GM19452 (cell line): ENCODE measurements around the gene TSC22D1.
"Not testable (repeated sequence)": the region's sequence is repeated elsewhere in the genome, so short reads cannot be mapped to it uniquely, and the experiment has no call there.

Source experiments
- ATAC-seq: cut with Tn5 transposase; IDR thresholded peaks from one replicate; pipeline ENCODE4 v1.9.1; 2021; ENCODE audit not compliant: unreplicated experiment

TSC22D1 gene

DNA sequence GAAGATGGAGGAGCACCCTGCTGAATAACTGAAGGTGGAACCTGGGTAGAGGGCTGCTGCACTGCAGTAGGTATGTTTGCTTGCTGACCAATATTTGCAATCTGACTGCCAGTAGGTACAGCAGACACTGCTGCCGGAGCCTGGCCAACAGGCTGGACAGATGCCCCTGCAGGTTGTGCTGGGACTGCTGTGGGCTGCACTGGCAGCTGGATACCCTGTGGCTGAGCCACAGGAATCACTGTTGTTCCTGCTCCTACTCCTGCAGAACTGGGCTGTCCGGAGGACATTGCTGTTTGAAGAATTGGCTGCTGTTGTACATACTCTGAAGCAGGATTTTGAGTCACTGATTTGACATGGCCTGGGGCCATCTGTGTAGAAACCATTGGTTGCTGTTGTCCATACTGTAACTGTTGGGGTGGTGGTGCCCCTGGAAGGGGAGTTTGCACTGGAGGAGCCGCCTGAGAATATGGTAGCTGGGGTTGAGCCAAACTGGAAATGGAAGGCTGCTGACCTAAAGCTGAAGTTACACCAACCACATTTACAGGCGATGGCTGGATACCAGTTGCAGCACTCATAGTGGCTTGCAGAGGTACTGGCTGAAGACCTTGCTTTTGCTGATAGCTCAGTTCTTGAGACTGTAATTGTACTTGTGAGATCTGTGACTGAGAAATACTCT is 2.2 kb downstream of the TSC22D1 start:
- ATAC-seq, result no peak

DNA sequence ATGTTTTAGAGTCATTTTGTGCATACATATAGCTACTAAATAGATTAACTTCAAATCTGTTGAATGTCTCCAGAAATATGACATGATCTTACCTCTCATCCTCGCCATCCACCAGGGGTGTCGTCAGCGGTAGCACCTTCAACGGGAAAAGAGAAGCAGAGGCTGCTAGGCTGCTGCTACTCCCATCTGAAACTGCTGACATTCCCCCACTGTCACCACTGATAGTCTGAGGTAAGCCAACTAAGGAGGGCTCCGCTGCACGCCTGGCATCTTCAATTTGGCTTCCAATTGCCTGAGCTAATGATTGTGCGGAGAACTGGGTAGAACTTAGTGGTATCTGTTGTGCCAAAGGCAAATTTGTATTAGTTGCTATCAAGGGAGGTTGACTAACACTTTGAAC is 3.1 kb downstream of the TSC22D1 start:
- ATAC-seq, result no peak

DNA sequence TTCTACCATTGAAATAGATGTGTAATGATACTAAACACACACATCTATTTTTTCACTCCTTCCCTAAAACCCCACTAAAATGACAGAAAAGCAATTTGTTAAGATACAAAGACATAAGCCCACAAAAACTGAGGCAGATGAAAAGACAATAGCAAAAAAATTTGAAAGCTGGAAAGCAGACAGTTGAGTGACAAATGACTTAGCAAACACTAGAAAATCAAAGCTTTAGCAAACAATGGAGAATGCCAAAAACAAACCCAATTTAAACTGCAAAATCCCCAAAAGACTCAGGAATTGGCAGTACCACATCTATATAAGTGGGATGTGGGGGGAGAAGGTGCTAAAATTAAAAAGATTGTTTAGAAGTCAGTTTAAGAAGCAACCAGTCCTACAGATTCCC is 9.5 kb downstream of the TSC22D1 start:
- ATAC-seq, result no peak

DNA sequence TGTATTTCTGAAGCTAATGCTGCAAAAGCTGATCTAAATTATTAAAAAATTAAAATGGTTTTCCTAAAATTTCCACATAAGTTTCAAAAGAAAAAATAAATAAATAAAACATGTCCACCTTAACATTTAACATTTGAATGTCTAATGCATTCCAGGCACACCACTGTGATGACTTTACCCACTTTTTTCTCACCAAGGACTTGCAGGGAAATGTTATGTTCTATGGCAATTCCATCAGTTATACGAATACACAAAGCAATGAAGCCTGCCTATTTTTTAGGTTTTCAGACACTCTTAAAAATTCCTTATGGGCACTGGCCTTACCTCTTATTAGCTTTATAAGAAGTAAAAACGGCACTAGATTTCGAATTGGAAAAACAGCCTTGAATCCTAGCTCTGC is 10.2 kb downstream of the TSC22D1 start:
- no peak for ATAC-seq

DNA sequence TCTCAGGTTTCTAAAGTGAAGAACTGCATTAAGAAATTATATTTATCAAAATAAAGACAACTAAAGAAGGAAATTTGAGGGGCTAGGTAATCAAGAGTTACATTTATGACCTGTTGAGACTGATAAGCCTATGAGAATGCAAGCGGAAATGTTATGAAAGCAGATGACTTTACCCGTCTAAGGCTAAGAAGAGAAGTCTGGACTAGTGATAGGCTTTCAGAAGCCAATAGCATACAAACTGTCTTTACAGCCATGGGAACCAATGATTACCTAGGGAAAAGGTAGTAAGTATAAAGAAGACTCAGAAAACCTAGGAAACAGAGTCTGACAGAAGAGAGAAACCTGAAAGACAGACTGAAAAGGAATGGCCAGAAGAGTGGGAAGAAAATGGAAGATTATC is 11.2 kb downstream of the TSC22D1 start:
- no peak for ATAC-seq

DNA sequence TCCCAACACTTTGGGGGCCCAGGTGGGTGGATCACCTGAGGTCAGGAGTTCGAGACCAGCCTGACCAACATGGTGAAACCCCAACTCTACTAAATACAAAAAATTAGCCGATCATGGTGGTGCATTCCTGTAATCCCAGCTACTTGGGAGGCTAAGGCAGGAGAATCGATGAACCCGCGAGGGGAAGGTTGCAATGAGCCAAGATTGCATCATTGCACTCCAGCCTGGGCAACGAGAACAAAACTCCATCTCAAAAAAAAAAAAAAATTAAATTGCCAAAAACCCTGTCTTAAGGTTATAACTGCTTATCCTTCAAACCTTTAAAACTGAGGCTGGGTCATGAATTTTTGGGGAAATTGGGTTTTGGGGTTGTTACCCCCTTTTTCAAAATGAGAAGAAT is 13.3 kb downstream of the TSC22D1 start:
- ATAC-seq, result not testable (repeated sequence)

DNA sequence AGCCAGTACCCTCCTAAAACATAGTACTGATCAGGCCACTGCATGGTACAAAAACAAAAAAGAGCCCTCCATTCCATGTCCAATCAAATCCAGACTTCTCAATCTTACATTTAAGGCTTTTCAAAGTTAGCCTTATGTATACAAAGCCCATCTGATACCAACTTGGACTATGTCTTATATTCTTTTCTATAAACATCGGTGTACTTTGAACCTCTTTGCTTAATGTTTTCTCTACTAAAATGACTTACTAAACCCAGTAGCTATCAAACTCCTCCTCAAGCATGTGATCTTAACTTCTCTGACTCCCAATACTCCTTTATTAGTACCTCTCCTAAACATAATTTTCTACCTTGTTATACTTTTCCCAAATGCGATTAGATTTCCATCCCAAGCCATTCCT is 14.8 kb downstream of the TSC22D1 start:
- ATAC-seq, result no peak

DNA sequence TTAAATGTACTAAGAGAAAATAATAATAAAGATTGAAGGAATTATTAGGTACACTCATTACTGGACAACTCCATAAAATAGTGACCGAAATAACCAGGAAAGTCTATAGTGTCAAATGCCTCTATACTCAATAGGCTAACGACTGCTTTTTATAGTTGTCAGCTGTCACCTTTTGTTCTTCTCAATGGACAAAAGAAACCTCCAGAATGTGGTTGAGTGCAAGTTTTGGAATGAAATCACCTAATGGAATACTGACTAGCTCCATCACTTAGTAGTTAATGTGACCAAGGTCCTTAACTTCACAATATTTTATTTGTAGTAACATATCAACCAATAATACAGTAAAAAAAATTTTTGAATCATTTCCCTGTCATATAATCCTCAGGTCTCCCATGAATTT is 18.1 kb downstream of the TSC22D1 start:
- no peak for ATAC-seq

DNA sequence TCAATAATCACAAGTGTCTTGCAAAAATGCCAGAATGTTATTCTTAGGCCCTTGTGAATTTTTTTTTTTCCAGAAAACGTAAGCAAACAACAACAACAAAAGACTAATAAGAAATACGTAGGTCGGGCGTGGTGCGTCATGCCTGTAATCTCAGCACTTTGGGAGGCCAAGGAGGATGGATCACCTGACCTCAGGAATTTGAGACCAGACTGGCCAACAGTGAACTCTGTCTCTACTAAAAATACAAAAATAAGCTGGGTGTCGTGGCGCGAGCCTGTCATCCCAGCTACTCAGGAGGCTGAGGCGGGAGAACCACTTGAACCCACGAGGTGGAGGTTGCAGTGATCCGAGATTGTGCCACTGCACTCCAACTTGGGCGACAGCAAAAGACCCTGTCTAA is 20.9 kb downstream of the TSC22D1 start:
- no peak for ATAC-seq

DNA sequence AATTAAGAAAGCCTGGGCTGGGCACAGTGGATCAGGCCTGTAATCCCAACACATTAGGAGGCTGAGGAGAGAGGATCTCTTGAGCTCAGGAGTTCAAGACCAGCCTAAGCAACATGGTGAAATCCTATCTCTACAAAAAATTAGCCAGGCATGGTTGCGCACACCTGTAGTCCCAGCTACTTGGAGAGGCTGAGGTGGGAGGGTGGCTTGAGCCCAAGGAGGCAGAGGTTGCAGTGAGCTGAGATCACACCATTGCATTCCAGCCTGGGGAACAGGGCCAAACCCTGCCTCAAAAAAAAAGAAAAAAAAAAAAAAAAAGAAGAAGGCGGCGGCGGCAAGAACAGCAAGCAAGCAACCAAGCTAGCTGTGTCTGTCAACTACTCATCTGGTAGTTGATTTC is 26.7 kb downstream of the TSC22D1 start:
- no peak for ATAC-seq

DNA sequence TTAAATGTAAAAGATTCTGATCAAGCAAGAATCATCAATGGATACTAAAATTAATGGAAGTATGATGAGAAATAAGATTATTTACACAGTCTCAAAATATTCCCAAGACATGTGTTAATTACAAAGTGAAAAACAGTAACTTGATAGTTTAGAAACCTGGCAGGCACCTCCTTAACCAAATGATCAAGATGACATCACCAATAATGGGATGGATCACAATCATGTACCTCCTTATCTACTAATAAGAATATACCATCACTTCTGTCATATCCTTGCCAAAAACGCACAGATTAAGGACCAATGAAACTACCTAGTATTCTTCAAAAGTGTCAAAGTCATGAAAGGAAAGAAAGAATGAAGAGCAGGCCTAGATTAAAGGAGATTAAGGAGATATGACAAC is 30.0 kb downstream of the TSC22D1 start:
- no peak for ATAC-seq

DNA sequence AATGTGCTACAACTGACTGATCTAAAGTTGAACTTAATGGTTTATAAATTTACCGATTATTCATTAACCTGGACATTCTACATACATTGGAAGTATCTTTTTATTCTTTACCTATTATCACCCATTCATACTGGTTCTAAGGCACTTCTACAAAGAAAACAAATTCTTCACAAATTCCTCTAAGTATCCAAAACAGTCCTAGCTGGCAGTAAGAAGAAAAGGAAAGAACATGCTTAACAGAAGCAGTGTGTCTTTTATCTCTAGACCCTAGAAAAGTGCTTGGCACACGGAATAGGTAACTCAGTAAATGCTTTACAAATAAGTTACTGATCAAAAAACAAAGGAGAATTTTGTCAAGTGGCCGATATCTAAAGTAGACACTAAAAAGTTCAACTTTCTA is 32.8 kb downstream of the TSC22D1 start:
- no peak for ATAC-seq

DNA sequence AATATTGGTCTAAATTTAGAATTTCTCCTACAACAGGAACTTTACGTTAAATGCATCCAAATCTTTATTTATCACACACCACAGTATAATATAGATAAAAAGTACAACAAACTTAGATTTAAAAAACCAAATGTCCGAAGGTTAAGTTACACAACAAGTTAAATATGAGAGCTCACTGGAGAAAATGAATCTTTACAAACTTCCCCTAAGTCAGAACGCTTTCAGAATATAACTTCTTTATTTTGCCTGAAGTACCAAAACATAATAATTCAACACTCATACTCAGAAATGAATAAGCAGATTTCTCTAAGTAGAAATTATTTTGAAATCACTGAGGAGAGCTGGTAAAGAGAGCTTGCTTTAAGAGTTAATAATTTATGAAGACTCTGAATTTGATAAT is 33.8 kb downstream of the TSC22D1 start:
- ATAC-seq, result no peak

DNA sequence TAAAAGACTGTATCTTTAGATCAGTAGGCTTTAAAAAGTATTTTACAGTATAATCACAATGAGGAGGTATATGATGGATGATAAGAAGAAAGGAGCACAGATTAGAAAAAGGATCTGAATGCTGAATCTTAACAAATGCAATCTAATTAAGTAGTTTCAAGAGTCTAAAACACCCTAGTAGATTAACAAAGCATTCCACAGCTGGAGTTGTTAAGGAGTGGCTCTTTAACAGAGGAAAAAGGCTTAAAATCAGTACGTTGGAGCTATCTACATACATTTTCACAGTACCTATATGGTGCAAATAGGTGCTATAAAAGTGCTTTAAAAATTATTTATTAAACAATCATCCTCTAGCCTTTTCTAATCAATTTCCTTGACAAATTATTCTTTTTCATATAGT is 34.5 kb downstream of the TSC22D1 start:
- ATAC-seq, result no peak

DNA sequence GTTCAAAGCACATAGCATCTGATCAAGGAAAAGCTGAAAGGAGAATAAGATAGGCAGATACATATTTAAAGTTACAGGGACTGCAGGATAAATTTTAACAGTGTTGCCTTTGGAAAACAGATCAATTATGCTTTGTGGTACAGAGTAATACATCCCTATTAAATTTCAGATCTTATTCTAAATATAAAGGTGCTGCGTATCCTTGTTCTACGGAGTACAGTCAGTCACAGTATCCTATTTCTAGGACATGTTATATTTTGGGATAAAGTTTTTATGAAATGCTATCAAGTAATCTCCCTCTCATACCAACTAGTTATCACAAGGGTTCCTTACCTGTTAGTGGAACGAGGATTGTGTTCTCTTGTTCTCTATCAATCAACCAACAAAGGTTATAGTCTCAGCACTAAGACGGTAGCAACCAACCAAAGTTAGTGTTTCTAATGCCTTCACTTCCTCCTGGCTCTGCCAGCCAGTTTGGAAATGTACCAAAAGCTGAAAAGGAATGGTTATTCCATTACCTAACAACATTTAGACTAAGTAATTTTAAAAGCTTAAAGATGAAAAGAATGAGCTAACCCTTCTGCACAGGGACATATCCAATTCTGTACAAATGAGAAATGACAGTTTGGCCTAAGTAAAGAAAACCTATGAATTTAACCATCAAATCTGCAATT is 35.2 kb downstream of the TSC22D1 start:
- no peak for ATAC-seq

DNA sequence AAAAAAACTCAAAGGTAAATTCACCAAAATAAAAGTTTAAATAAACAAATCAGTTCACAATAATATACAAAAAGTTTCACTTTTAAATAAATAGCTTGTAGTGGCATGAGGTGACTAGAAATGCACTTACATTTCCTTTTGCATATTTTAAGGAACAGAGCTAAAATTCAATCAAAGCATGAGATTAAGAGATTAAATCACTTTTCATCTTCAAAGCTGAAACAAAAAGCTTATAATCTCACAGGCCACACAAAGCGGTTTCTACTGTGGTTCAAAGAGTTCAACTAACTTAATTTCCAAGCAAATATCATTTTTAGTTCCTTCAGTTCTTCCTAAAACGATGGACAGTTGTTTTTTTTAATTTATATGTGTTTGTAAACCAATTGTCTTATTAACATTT is 38.9 kb downstream of the TSC22D1 start:
- no peak for ATAC-seq

DNA sequence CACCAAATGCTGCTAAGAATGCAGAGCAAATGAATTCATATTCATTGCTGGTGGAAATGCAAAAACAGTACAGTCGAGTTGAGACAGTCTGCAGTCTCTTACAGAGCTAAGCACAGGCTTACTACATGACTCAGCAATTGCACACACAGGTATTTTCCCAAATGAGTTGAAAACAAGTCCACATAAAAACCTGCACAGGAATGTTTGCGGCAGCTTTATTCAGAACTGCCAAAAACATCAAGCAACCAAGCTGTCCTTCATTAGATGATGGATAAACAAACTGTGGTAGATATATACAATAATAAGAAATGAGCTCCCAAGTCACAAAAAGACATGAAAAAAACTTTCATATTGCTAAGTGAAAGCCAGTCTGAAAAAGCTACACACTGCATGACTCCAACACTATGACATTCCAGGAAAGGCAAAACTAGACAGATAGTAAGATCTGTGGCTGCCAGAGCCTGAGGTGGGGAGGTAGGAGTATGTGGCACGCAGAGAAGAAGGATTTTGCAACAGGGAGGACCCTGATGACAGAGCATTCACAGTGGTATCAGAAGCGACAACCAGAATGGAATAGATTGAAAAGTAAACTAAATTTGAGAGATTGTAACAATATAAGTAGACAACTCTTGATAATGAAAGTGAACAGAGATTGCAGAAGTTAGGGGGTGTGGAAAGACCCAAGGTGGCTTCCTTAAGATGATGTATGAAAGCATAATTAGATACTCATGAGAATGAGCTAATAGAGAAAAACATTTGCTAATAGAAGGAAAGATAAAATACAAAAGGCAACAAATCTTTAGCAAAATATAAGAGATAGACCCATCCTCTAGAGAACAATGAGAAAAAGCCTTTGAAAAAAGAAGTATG is 52.7 kb downstream of the TSC22D1 start:
- no peak for ATAC-seq

DNA sequence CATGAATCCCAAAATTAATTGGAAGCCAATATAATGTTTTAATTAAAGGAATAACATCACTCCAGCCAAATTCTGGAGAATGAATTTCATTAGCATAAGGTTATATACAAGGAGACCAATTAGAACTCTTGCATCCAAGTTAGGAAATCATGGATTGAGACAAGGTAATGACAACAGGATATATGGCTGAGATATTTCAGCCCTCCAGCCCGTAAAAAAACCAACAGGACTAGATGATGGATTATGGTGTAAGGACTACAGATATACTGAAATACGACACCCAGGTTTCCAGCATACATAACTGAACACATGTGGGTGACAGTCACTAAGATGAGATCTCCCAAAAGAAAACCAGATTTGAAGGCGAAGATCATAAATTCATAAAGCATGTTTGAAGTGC is 56.5 kb downstream of the TSC22D1 start:
- ATAC-seq, result no peak

DNA sequence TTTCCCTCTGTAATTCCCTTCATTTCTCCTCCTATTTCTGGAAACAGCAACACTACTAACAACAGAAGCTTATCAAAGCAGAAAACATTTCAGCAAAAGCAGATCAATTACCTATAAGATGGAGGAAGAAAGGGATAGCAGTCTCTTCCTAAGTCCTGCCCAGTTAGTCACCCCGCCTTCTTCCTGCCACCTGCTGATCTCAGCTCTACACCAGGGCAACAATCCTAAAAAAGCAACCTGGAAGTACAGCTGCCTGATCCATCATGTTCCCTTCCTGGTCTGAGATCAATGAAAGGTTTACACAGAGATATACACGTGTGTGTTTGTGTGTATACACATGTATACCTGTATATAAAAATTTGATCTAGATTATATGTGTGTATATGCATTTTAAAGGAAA is 59.4 kb downstream of the TSC22D1 start:
- no peak for ATAC-seq

DNA sequence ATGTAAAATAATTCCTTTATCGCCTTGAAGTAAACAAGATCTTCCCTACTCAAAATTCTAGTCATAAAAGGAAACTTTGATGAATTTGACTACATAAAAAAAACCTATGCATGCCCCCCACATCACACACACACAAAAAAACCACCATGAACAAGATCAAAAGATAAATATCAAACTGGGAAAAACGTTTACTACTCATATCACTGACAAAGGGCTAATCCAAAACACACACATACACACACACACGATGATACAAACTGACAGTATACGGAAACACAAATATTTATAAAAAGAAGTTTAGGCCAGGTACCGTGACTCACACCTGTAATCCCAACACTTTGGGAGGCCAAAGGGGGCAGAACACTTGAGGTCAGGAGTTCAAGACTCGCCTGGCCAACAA is 61.9 kb downstream of the TSC22D1 start:
- no peak for ATAC-seq

DNA sequence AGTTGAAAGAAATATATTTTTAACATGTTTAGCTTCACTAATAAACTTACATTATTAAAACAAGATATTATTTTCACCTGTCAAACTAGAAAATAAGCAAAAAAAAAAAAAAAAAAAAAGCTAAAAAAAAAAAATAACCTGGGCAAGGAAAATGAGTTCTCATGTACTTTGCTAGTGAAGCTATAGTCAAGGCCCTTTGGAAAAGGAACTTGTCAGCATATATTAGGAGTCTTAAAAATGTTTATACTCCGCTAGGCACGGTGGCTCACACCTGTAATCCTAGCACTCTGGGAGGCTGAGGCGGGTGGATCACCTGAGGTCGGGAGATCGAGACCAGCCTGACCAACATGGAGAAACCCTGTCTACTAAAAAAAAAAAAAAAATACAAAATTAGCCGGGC is 66.3 kb downstream of the TSC22D1 start:
- not testable (repeated sequence) for ATAC-seq

DNA sequence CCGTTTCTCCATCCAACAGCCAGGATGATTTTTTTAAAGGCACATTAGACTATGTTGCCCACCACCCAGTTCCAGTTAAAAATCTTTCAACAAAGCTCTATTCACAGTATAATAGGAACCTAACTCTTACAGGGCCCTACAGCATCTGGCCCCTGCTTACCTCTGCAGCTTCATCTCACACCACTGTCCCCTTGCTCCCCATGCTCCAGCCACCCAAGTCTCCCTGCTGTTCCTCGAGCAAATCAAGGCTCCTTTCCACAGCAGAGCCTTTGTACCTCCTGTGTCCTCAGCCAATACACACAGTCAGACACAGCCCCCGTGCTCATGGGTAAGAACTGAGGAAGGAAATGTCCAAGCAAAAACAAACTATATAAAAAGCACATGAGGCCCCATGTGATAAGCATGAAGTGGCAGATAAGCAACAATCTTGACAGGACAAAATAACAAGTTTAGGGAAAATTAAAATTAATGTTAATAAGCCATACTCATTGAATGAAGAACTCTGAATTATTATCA is 67.5 kb downstream of the TSC22D1 start:
- no peak for ATAC-seq
